Transverse colon (tissue), 4 donors: ENCODE measurements around the gene PEX11A. TPM values are rescaled to one million over a fixed set of nuclear protein-coding genes. Genes with fewer than 3 reads are reported as not detected.

Experiments
- DNase-seq: peaks from one replicate; pipeline ENCODE4 v3.0.0-alpha.2; 2019
- H3K27ac ChIP-seq, 4 donors: fragments of 200-600 bp; sonication (generic); 2 replicates each; pipeline ENCODE4 v1.5.1; 2016 to 2018; ENCODE audit warnings: inconsistent platforms in 4 of 4
- H3K27me3 ChIP-seq: fragments of 200-600 bp; sonication (generic); 2 replicates; pipeline ENCODE4 v1.5.1; 2017; ENCODE audit warnings: inconsistent platforms
- H3K36me3 ChIP-seq, 4 donors: fragments of 200-600 bp; sonication (generic); 2 replicates each; pipeline ENCODE4 v1.5.1; 2017 to 2019; ENCODE audit warnings: inconsistent platforms in 4 of 4
- H3K4me1 ChIP-seq, 4 donors: fragments of 200-600 bp; sonication (generic); 2 replicates each; pipeline ENCODE4 v1.5.1; 2017 to 2020; ENCODE audit warnings: inconsistent platforms in 4 of 4
- H3K4me3 ChIP-seq, 4 donors: fragments of 200-600 bp; sonication (generic); 1 replicate in 1 of 4; 2 replicates in 3 of 4; pipeline versions ENCODE4 v1.5.1 to v1.6.1; 2017 to 2019; ENCODE audit warnings: inconsistent platforms in 4 of 4
- H3K9me3 ChIP-seq, 2 donors: fragments of 200-600 bp; sonication (generic); 2 replicates each; pipeline ENCODE4 v1.5.1; 2017 to 2019; ENCODE audit warnings: inconsistent platforms in 2 of 2
- CTCF ChIP-seq, 5 experiments: fragments of 200-600 bp in 3 of 5; fragments of 450-650 bp in 2 of 5; sonication (generic) in 3 of 5; IDR thresholded peaks; 1 replicate in 2 of 5; 2 replicates in 3 of 5; pipeline ENCODE4 v1.5.1; 2016 to 2017; ENCODE audit warnings: antibody characterized with exemption in 5 of 5, inconsistent platforms in 3 of 5, mild to moderate bottlenecking in 2 of 5, moderate library complexity in 1 of 5
- EP300 ChIP-seq: sonication (generic); formaldehyde crosslinking; IDR thresholded peaks from one replicate; pipeline ENCODE4 v1.6.1; 2017; ENCODE audit warnings: antibody characterized with exemption, low read depth
- POLR2A ChIP-seq: fragments of 450-650 bp; IDR thresholded peaks from one replicate; pipeline ENCODE4 v1.6.1; 2016; ENCODE audit warnings: antibody characterized with exemption, mild to moderate bottlenecking, moderate library complexity
- POLR2AphosphoS5 ChIP-seq, 3 donors: sonication (generic); formaldehyde crosslinking; IDR thresholded peaks; one replicate each; pipeline ENCODE4 v1.6.1; 2016; ENCODE audit warnings: antibody characterized with exemption in 3 of 3
- WGBS, 2 donors: methylation state at CpG; one replicate each; pipeline ENCODE4 v1.1.5; 2018; ENCODE audit warnings: low coverage in 1 of 2; 5-methylcytosine and 5-hydroxymethylcytosine counted together
- in situ Hi-C, 4 donors: fragments of 200-750 bp; cut with MboI; loops; one replicate each; pipeline versions ENCODE4 v1.15.0 to v1.15.1; 2017; ENCODE audit warnings: low sequenced_read_pairs in 3 of 4, low pct_ligation_motif_present in 1 of 4, low pct_unique_long_range_greater_than_20kb in 1 of 4
- intact Hi-C: fragments of 100-400 bp; cut with DNase I; formaldehyde crosslinking; loops from one replicate; pipeline ENCODE4 v1.15.1; 2023; ENCODE audit warnings: low total_unique reads
- total RNA-seq, 4 donors: library from RNA; depleted of rRNA; stranded (reverse); fragments of >200 nt; gene quantifications; one replicate each; pipeline ENCODE4 v1.1.0, GENCODE V29; 2016

The PEX11A gene
- total RNA-seq, 4 donors from 2014 or later = 6.8 to 113 (median 40.6) TPM

GRCh38 chr15:89664441-89665350 is 25.9 kb downstream of the PEX11A start:
- H3K27ac ChIP-seq = peak overlapping the region; percentile 73 to 82 (median 76)
- H3K4me1 ChIP-seq = peaks cover 11 to 28% (median 17%) of the 10 kb centered on the region in 4 donors
- H3K4me3 ChIP-seq = peak overlapping the region in 3 of 4 donors; percentile 34 to 50 (median 37)
- intact Hi-C loops (no loop called here), in situ Hi-C loops (no loop called here)
- H3K27me3 ChIP-seq = no peaks in the 10 kb centered on the region
- DNase-seq = no peak
- no peaks in the 10 kb centered on the region for H3K9me3 ChIP-seq
- no peaks in the 10 kb centered on the region for H3K36me3 ChIP-seq
- TF ChIP-seq CTCF (IDR thresholded peaks at IDR 0.05) (no peak), POLR2A (no peak)
- 79 to 82% methylated on average over 12 to 13 of the region's 13 CpGs for WGBS, 2 donors

DNA sequence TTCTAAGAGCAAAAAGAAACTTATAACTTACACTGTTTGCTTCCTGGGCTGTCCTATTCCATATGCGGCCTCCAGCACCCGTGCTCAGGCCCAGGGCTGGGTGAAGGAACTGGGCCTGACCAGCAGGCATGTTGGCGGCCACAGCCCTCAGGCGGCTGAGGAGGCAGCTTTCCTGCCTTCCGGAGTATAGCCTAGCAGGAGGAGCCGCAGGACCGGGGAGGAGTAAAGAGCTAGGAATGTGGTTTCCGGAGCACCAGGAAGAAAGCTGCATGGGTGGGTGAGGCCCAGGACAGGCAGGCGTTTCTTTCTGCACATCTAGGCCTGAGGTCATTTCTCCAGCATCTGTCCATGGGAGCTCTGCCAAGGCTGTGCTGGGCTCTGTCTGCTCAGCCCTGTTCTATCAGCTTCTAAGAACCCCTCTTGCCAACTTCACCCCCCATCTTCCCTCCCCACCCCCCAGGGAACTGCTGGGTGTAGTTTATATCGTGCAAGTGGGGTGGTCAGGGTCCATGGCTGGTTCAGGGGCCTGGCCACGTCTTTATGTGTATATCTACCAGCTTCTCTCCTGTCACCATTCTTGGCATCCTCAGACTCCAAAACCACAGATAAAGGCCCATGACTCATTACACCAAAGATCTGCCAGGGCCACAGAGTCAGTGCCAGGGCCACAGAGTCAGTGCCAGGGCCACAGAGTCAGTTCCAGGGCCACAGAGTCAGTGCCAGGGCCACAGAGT is 27.5 kb downstream of the PEX11A start:
- peak; percentile 87 for DNase-seq
- Histone ChIP-seq H3K4me1 (peaks cover 11 to 28% (median 17%) of the 10 kb centered on the region in 4 donors), H3K27me3 (no peaks in the 10 kb centered on the region), H3K9me3 (no peaks in the 10 kb centered on the region), H3K4me3 (no peak overlapping the region), H3K27ac (peak overlapping the region; percentile 75 to 85 (median 84)), H3K36me3 (no peaks in the 10 kb centered on the region)
- intact Hi-C loops = no loop called here
- 32% methylated on average over 11 of the region's 11 CpGs; no CpG with 5 or more reads in 1 of the 2 donors for WGBS, 2 donors
- in situ Hi-C loops = no loop called here
- peak in 2 of 3 donors; percentile 77 to 83 for TF ChIP-seq POLR2AphosphoS5 (IDR thresholded peaks at IDR 0.05)
- peak in 1 of 5 experiments; percentile 38 for TF ChIP-seq CTCF (IDR thresholded peaks at IDR 0.05)
- TF ChIP-seq POLR2A = peak; percentile 83
- no peak for TF ChIP-seq EP300

DNA sequence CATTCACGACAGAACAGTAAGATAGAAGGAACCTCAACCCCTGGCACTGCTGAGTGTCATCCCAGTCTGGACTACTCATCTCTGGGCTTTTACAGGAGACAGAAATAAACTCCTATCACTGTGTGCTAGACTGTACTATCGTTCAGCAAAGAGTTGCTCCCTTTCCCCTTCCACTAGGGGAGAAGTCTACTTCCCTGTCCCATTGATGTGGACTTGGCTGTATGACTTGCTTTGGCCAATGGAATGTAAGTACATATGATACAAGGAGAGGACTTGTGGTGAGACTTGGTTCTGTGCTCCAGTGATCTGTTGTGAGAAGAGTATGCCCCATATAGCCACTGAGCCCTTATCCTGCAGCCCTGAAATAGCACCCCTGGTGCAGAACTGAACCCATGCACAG is 30.0 kb downstream of the PEX11A start:
- intact Hi-C loops = no loop called here
- no peak overlapping the region for H3K4me3 ChIP-seq

More for the DNA sequence above, 30.0 kb downstream of the PEX11A start:
- Histone ChIP-seq H3K4me1 (peaks cover 11 to 27% (median 16%) of the 10 kb centered on the region in 4 donors), H3K27me3 (peaks cover 6% of the 10 kb centered on the region), H3K9me3 (no peaks in the 10 kb centered on the region), H3K27ac (no peak overlapping the region), H3K36me3 (no peaks in the 10 kb centered on the region)
- TF ChIP-seq POLR2A = no peak
- no peak for TF ChIP-seq EP300
- TF ChIP-seq POLR2AphosphoS5 (IDR thresholded peaks at IDR 0.05) = no peak
- TF ChIP-seq CTCF (IDR thresholded peaks at IDR 0.05) = no peak
- 89% methylated on average over 2 of the region's 2 CpGs; no CpG with 5 or more reads in 1 of the 2 donors for WGBS, 2 donors
- no peak for DNase-seq
- in situ Hi-C loops = no loop called here
